Skeletal muscle cell (primary cell): Measurements from ENCODE around the gene NOP9.
A peak's percentile ranks its signal among the peaks of the same experiment; 100 is the strongest.
"Not testable (repeated sequence)": the region's sequence is repeated elsewhere in the genome, so short reads cannot be mapped to it uniquely, and the experiment has no call there.

ENCODE experiments used
- DNase-seq: peaks from one replicate; pipeline ENCODE4 v3.0.0-alpha.2; 2010; ENCODE audit warnings: low read depth
- H3K4me3 ChIP-seq: 2 replicates; pipeline ENCODE4 v1.5.1; 2011; ENCODE audit warnings: low read depth, mild to moderate bottlenecking, control low read depth, low read length, moderate library complexity

The NOP9 gene

GRCh38 chr14:24338843-24339242 is 39.2 kb downstream of the NOP9 start:
- DNase-seq, result no peak
- H3K4me3 ChIP-seq, result no peak overlapping the region

GRCh38 chr14:24339284-24340151 is 39.9 kb downstream of the NOP9 start, which contains the start of gene RIPK3:
Gene RIPK3 (minus strand): TSS chr14:24339991. CDS start chr14:24339826, 165 bp downstream.
- DNase-seq, result no peak
- peak within 1 kb of the TSS; percentile 12 for H3K4me3 ChIP-seq

- DNase-seq, result no peak
- no peak overlapping the region for H3K4me3 ChIP-seq
Observed at GRCh38 chr14:24340606-24341005, 41.0 kb downstream of the NOP9 start.

- H3K4me3 ChIP-seq, result no peak overlapping the region
- DNase-seq, result no peak
Observed at GRCh38 chr14:24342889-24343288, 43.2 kb downstream of the NOP9 start.

DNA sequence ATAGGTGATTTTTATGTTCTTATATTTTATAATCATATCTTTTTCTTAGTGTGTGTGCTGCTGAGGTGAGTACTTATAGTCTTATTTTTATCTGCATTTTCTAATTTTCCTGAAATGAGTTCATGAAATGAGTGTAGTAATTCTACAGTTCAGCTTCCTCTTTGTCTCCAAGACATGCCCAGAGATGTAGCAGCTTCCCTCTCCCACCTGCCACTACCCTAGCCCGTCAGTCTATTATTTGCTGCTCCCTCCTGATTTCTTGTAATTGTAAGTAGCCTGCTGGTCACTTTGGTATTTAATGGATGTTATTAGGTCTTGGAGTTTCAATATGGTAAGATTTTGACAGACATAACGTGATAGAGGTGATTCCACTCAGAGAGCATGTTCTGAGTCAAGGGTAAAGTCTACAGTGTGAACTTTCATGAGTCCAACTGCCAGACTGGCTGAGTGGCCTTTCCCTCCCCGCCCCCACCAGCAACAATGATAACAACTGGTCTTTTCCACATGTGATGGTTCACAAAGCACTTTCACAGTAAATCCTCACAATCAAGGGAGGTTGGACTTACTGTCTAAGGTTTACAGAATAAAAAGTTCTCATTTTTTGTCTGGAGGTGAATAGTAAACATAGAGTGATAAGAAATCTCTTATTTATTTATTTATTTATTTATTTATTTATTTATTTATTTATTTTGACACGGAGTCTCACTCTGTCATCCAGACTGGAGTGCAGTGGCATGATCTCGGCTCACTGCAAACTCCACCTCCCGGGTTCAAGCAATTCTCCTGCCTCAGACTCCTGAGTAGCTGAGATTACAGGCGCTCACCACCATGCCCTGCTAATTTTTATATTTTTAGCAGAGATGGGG is 44.4 kb downstream of the NOP9 start:
- no peak overlapping the region for H3K4me3 ChIP-seq
- no peak for DNase-seq

DNA sequence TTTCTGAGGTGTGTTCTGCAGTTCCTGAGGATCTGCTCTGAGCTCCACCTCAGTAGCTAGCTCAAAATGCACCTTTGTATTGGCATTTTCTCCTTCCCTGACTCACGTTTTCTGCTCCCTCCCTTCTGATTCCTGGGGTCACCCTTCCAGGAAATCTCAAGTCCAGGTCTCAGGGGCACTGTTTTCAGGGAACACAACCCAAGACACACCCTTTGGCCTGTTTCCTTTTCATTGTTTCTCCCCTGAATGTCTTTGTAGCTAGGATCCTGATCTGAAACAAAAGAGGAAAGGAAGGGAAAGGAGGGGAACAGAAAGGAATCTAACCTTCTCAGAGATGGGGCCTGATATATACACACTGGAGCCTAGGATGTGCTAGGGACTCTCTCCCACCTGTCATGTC is 47.5 kb downstream of the NOP9 start:
- no peak overlapping the region for H3K4me3 ChIP-seq
- DNase-seq, result no peak

- no peak overlapping the region for H3K4me3 ChIP-seq
- no peak for DNase-seq
Observed at GRCh38 chr14:24348186-24348585, 48.5 kb downstream of the NOP9 start.

- no peak overlapping the region for H3K4me3 ChIP-seq
- no peak for DNase-seq
Observed at GRCh38 chr14:24349742-24350141, 50.1 kb downstream of the NOP9 start.

GRCh38 chr14:24351517-24351916 is 51.9 kb downstream of the NOP9 start:
- DNase-seq, result no peak

DNA sequence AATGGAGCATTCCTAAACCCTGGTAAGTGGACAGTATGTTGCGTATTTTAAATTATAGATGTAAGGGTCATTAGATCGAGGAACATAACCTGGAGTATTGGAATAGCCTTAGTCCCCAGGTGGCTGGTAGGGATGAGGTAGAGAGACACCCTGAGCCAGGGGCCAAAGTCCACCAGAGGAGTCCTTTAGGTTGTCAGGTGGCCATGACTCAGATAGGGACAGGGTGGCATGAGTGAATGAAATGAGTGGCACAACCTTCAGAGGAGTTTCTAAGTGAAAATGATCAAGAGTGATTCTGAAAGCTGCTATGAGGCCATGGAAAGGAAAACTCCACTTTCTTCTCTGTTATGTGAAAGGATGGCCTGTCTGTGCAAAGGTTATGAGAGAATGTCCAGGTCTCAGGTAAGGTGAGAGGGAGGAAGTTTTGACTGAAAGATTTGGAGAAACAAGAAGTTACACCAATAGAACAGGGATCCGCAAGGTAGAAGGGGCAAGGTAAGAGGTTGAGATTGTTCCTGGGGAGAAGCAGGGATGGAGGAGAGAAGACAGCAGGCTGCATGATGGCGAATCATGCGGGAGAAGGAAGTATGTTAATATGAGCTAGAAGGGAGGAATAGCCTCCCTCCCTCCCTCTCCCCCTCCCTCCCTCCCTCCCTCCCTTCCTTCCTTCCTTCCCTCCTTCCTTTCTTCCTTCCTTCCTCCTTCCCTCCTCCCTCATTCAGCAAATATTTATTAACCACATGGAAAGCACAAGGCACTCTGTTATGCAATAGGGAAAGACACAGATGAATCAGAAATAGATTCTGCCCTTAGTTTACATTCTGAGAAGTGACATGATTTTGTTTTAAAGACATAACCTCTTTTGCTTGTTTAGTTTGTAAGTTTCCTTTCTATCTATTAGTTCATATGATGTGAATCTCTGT is 54.2 kb downstream of the NOP9 start:
- DNase-seq, result no peak

More at GRCh38 chr14:24351517-24351916, 51.9 kb downstream of the NOP9 start:
- no peak overlapping the region for H3K4me3 ChIP-seq

DNA sequence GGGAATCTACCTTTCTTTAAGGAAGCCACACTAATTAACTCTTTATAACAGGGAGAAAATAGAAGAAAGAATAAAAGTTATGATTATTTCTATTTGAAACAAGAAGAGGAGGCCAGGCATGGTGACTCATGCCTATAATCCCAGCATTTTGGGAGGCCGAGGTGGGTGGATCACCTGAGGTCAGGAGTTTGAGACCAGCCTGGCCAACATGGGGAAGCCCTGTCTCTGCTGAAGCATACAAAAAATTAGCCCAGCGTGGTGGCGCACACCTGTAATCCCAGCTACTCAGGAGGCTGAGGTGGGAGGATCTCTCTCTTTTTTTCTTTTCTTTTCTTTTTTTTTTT is 54.8 kb downstream of the NOP9 start:
- DNase-seq, H3K4me3 ChIP-seq: not testable (repeated sequence)

More for the DNA sequence above, 54.2 kb downstream of the NOP9 start:
- H3K4me3 ChIP-seq, result no peak overlapping the region

GRCh38 chr14:24355009-24355408 is 55.4 kb downstream of the NOP9 start:
- H3K4me3 ChIP-seq, result no peak overlapping the region
- no peak for DNase-seq

DNA sequence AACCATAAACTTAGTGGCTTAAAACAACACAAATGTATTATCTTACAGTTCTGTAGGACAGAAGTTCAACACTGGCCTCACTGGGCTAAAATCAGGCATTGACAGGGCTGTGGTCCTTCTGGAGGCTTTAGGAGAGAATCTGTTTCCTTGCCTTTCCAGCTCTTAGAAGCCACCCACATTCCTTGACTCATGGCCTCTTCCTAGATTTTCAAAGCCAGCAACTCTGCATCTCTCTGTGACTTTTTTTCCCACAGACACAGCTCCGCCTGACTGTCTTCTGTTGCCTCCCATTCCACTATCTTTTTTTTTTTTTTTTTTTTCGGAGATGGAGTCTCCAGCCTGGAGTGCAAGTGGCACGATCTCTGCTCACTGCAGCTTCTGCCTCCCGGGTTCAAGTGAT is 56.6 kb downstream of the NOP9 start:
- H3K4me3 ChIP-seq, result no peak overlapping the region
- DNase-seq, result no peak
